HG02943 (cell line): Measurements from ENCODE around the gene MXD3.
"Not testable (repeated sequence)": the region's sequence is repeated elsewhere in the genome, so short reads cannot be mapped to it uniquely, and the experiment has no call there.

Source experiments
- ATAC-seq: cut with Tn5 transposase; IDR thresholded peaks from one replicate; pipeline ENCODE4 v1.9.1; 2021; ENCODE audit warnings: mild to moderate bottlenecking, low read depth, moderate library complexity; ENCODE audit not compliant: unreplicated experiment

Gene MXD3

GRCh38 chr5:177275883-177276282 is 35.8 kb downstream of the MXD3 start:
- ATAC-seq, result no peak

DNA sequence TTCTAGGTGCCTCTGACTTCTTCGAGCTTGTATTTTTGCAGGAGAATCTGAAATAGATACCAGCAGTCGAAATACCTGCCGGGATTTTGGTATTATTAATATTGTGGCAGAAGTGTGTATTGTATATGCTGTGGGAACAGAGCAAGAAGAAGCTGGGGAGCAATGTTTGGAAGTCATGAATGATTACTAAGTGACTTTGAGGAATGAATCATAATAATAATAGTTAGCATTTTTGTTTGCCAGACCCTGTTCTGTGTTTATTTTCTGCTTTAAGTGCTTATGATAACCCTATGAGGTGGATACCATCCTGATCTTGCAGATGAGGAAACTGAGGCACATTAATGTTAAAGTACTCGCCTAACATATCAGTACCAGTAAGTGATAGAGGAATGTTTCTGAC is 40.6 kb downstream of the MXD3 start:
- ATAC-seq, result no peak

DNA sequence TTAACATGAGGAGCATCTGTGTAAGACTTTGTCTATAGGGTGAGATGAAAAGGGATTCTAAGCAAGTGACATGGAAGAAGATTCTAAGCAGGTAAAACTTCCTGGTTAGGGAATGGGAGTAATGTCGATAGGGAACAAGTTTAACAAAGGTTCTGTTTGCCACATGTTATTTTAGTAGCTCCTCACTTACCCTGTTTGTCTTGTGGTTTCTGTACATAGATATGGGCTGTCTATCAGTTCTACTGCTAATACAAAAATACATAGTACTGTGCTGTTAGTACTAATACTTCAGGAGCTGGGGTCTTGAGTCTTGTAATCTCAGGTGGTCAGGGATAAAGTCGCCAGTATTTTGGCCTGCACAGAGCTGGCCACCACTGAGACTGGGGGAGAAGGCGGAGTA is 41.0 kb downstream of the MXD3 start:
- no peak for ATAC-seq

GRCh38 chr5:177269976-177270375 is 41.7 kb downstream of the MXD3 start:
- ATAC-seq, result no peak

- no peak for ATAC-seq
Observed at GRCh38 chr5:177269232-177269895, 42.3 kb downstream of the MXD3 start.

DNA sequence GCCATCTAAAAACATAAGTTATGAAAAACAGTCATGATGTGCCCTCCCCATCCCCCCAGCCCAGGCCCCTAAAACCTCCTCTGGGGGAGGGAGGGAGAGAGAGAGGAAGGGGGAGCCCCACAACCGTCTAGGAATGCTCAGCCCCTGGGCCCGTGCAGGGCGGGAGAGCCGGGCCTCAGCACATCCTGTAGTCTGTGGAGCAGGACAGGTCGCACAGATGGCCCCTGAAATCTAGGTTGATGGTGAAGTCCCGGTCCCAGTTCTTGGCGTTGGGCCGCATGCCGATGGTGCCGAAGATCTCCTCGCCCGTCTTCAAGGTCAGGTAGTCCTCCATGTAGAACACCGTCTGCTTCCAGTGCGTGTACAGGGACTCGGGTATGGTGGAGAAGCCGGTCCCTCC is 46.3 kb downstream of the MXD3 start:
- ATAC-seq, result no peak

DNA sequence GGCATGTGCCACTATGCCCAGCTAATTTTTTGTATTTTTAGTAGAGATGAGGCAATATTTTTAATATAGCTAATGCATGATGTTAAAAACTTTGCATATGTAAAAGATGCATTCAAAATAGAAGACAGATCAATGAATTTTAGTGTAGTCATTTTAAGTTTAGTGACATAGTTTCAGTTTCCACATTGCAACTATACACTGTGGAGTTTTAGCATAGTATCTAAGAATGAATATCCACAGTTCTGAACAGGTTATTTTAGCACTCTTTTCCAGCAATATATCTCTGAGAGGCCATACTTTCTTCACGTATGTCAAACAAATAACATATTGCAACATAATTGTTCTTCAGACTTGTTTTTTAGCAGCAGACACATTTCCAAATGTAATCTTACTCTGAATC is 47.5 kb downstream of the MXD3 start:
- no peak for ATAC-seq

GRCh38 chr5:177261510-177261909 is 50.2 kb downstream of the MXD3 start:
- ATAC-seq, result no peak

GRCh38 chr5:177260961-177261360 is 50.7 kb downstream of the MXD3 start:
- ATAC-seq, result no peak

DNA sequence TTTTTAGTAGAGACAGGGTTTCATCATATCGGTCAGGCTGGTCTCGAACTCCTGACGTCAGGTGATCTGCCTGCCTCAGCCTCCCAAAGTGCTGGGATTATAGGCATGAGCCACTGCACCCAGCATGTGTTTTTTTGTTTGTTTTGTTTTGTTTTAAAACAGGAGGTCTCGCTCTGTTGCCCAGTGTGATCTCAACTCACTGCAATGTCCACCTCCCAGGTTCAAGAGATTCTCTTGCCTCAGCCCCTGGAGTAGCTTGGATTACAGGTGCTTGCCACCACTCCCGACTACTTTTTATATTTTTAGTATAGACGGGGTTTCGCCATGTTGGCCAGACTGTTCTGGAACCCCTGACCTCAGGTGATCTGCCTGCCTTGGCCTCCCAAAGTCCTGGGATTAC is 53.0 kb downstream of the MXD3 start:
- not testable (repeated sequence) for ATAC-seq
